ENCODE measurements around the gene PRAMEF20.

GRCh38 chr1:13443335-13443979 lies 33.2 kb downstream of the PRAMEF20 start:
- no peak for TF ChIP-seq CTCF (tag by site-specific recombination; IDR thresholded peaks at IDR 0.05)
- TF ChIP-seq ZNF571 (tag by site-specific recombination; IDR thresholded peaks at IDR 0.05) = no peak
- TF ChIP-seq ZNF639 (tag by site-specific recombination; IDR thresholded peaks at IDR 0.05) = no peak

Measured in HEK293 (cell line).